Measurements from ENCODE around the gene DENND2A. TPM values are rescaled to one million over a fixed set of nuclear protein-coding genes. Genes with fewer than 3 reads are reported as not detected.
"Not testable (repeated sequence)": the region's sequence is repeated elsewhere in the genome, so short reads cannot be mapped to it uniquely, and the experiment has no call there.

DENND2A gene
- total and polyA plus RNA-seq, 10 of the 15 experiments (the other 5 are each of a cell fraction or from before 2014, with no cell fraction given) = 0.01 TPM; not detected in 9

GRCh38 chr7:140677496-140677895 is 36.9 kb upstream of the DENND2A start (continued):
- TF ChIP-seq ATF2 (IDR thresholded peaks at IDR 0.05; ENCODE audit: low read length) (no peak), TAF1 (IDR thresholded peaks at IDR 0.05; ENCODE audit: borderline replicate concordance, low read depth, low read length) (no peak), REST (IDR thresholded peaks at IDR 0.05; ENCODE audit: low read depth, low read length) (no peak)

GRCh38 chr7:140676956-140677355 is 36.3 kb upstream of the DENND2A start:
- POLR2A ChIA-PET = interaction anchor here (1.0 to 2.4 kb wide), 3 partner anchors 19 to 342 kb away, joined by 3 to 11 read pairs (median 5); partner anchors contain the start of gene NDUFB2
- not testable (repeated sequence) for BruUV-seq (replicated peaks)

More at GRCh38 chr7:140676956-140677355, 36.3 kb upstream of the DENND2A start:
- not testable (repeated sequence) for H3K27ac ChIP-seq (ENCODE audit: control insufficient read depth, insufficient read depth); FAIRE-seq; H3K79me2 ChIP-seq (ENCODE audit: control insufficient read depth, insufficient read depth, low read length); H3K36me3 ChIP-seq (ENCODE audit: control insufficient read depth in 2 of 2, insufficient read depth in 2 of 2, low read length in 1 of 2); DNase-seq (ENCODE audit: low read depth, low spot score); ATAC-seq; H3K9ac ChIP-seq (ENCODE audit: control insufficient read depth, insufficient read depth, low read length); H3K27me3 ChIP-seq (replicated peaks in 1 of 2; ENCODE audit: control insufficient read depth in 2 of 2, insufficient read depth in 2 of 2, low read length in 1 of 2); H3K9me3 ChIP-seq (replicated peaks; ENCODE audit: control insufficient read depth, insufficient read depth, low read length); H4K20me1 ChIP-seq (ENCODE audit: control insufficient read depth, insufficient read depth); H2AFZ ChIP-seq (ENCODE audit: control insufficient read depth, low read depth, low read length); H3K4me3 ChIP-seq
- ChIA-PET RAD21 (ENCODE audit: unreplicated experiment) (interaction anchor here (1.0 to 3.5 kb wide), 6 partner anchors 21 to 338 kb away, joined by 3 to 23 read pairs (median 8); partner anchors contain the start of gene MRPS33), CTCF (interaction anchor here (0.5 to 5.6 kb wide), 11 partner anchors 15 to 1288 kb away, joined by 3 to 88 read pairs (median 14); partner anchors contain the start of gene MRPS33), SMC1A (ENCODE audit: uncharacterized antibody, unreplicated experiment) (interaction anchor here (0.8 to 4.8 kb wide), 11 partner anchors 9 to 866 kb away, joined by 3 to 57 read pairs (median 4); partner anchors contain the start of gene MRPS33)
- H3K4me1 ChIP-seq (ENCODE audit: control insufficient read depth, insufficient read depth, low read length) = peaks cover 39% of the 10 kb centered on the region
- in situ Hi-C loops (cut with MboI) (loop anchor here (10.0 kb wide), 1 partner anchor 338 kb away; the partner anchor contains the start of gene MRPS33), intact Hi-C loops (cut with micrococcal nuclease; ENCODE audit: unreplicated experiment) (loop anchor here (1.0 to 5.0 kb wide), 2 partner anchors 19 to 245 kb away; partner anchors contain the start of genes BRAF and NDUFB2)
- peak overlapping the region; percentile 98; the same call in 1 of the 2 replicates for H3K4me2 ChIP-seq (ENCODE audit: control insufficient read depth, insufficient read depth)
- 92% methylated on average over 11 of the region's 11 CpGs for WGBS (ENCODE audit: insufficient coverage, insufficient replicate concordance, low lambda C conversion rate, missing lambda C conversion rate)

Measured in GM12878 (cell line).